ENCODE data around the gene CES5A.

DNA sequence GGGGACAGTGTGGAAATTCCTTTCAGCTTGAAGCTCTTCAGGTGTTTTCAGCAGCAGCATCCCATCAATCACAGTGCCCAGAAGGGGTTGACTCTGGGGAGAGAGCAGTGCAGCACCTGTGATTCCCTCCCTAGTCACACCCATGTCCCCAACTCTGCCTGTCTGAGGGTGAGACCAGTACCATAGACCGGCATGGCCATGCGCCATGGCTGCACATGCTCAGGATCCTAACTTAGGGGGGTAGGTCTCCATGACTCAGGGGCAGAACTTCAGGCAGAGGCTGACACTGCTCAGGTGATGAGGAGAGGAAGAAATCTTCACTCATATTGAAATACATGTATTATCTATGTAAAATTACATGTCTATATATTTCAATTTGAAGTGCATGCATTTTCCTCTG, 62.2 kb downstream of the CES5A start:
- TF ChIP-seq, protein P1, sequence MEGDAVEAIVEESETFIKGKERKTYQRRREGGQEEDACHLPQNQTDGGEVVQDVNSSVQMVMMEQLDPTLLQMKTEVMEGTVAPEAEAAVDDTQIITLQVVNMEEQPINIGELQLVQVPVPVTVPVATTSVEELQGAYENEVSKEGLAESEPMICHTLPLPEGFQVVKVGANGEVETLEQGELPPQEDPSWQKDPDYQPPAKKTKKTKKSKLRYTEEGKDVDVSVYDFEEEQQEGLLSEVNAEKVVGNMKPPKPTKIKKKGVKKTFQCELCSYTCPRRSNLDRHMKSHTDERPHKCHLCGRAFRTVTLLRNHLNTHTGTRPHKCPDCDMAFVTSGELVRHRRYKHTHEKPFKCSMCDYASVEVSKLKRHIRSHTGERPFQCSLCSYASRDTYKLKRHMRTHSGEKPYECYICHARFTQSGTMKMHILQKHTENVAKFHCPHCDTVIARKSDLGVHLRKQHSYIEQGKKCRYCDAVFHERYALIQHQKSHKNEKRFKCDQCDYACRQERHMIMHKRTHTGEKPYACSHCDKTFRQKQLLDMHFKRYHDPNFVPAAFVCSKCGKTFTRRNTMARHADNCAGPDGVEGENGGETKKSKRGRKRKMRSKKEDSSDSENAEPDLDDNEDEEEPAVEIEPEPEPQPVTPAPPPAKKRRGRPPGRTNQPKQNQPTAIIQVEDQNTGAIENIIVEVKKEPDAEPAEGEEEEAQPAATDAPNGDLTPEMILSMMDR (IDR thresholded peaks at IDR 0.05; ENCODE audit: borderline replicate concordance, extremely low read depth, low read length, poor library complexity, severe bottlenecking) = no peak
- TF ChIP-seq EZH2 (IDR thresholded peaks at IDR 0.05; ENCODE audit: borderline replicate concordance, low read depth, low read length, severe bottlenecking) = no peak

Measured in DND-41 (cell line).